Brain pericyte (primary cell): ENCODE measurements around the gene PTDSS2.
"Not testable (repeated sequence)": the region's sequence is repeated elsewhere in the genome, so short reads cannot be mapped to it uniquely, and the experiment has no call there.

Experiments used
- DNase-seq: peaks from one replicate; pipeline ENCODE4 v3.0.0-alpha.2; 2012; ENCODE audit warnings: low read depth, low spot score

The PTDSS2 gene

DNA sequence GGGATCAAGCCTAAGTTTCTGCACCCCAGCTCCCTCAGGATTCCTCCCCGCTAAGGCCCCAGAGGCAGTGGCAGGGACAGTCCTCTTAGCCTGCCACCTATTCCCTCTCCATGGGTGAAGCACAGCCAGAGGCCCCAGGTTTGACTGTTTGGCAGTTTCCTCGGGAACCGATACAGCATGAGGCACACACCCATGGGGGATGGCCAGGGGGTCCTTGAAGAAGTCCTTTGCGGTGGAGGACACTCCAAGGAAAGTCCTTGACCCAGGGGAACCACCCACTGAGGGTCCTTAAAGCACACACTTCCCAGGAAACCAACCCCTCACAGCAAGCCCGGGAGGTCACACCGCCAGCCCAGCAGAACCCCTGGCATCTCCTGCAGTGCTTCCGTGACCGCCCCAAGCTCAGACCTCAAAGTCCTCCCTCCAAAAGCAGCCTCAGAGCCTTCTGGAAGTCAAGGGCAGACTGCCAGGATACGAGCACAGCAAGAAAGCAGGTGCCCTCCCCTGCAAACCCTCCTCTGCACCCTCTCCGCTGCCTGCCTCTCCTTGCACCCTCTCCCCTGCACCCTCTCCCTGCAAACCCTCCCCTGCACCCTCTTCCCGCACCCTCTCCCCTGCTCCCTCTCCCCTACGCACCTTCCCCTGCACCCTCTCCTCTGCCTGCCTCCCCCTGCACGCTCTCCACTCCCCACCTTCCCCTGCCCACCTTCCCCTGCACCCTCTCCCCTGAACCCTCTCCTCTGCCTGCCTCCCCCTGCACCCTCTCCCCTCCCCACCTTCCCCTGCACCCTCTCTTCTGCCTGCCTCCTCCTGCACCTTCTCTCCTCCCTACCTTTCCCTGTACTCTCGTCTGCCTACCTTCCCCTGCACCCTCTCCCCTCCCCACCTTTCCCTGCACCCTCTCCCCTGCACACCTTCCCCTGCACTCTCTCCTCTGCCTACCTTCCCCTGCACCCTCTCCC lies 36.7 kb upstream of the PTDSS2 start:
- no peak for DNase-seq

DNA sequence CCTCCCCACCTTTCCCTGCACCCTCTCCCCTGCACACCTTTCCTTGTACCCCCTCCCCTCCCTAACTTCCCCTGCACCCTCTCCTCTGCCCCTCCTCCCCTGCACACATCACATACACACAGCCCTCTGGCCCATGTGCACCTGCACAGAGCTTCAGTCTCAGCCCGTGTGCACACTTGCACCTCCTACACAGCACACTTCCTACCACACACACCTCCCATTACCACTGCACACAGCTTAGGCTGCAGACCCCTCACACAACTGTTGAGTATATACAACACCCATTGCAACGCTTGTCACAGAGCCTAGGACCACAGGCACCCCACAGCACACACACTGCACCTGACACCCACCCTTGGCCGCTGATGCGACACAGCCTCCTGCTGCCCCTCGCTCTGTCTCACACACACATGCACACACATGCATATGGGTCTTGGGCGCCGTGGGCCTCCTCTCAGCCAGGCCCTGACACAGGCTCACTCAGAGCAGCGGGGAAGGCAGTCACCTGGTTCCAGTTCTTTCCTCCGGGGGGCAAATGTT lies 35.7 kb upstream of the PTDSS2 start:
- DNase-seq, result no peak

DNA sequence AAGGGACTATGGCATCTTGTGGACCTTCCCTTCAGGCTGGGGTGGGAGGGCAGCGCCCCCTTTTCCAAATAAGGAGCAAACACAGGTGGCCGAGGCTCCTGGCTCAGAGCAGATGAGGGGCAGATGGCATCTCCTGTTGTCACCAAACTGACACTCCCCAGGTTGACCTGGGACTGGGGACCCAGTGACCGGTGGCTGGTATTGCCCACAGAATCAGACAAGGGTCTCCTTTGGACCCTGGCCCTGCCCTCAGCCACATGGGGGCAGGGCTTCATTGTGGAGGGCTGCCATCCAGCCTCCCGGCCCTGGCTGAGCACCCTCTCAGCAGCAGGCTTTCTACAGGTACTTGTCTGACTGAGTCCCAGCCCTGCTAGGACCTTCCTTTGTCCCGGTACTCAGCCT lies 34.4 kb upstream of the PTDSS2 start:
- no peak for DNase-seq

DNA sequence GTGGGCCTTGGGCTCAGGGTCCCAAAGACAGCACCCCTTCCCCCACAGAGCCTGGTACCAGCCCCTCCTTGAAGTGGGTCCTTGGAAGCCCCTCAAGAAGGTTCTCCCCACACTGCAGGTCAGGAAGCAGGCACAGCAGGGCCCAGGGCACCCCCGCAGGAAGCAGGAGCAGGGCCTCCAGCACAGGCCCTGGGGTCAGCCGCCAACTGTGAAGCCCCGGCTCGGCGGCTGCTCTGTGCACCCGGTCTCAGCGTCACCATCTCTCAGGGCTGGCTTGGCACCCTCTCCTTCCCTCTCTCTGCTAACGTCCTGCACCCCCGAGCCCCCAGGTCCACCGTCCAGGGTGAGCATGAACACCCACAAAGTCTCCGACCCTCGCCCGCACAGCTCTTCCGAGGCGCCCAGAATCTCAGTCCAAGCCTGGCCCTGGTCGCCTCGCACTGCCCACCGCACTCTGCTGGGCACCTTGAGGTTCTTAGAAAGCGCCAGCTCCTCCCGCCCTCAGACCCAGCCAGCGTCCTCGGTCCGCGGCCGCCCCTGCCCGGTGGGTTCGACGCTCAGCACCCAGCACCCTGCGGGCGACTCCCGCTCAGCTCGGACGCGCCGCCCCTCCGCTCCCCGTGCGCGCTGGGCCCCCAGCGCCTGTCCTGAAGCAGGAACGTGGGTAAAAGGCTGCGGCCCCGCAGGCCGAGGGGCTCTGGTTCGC lies 33.9 kb upstream of the PTDSS2 start:
- DNase-seq, result no peak

DNA sequence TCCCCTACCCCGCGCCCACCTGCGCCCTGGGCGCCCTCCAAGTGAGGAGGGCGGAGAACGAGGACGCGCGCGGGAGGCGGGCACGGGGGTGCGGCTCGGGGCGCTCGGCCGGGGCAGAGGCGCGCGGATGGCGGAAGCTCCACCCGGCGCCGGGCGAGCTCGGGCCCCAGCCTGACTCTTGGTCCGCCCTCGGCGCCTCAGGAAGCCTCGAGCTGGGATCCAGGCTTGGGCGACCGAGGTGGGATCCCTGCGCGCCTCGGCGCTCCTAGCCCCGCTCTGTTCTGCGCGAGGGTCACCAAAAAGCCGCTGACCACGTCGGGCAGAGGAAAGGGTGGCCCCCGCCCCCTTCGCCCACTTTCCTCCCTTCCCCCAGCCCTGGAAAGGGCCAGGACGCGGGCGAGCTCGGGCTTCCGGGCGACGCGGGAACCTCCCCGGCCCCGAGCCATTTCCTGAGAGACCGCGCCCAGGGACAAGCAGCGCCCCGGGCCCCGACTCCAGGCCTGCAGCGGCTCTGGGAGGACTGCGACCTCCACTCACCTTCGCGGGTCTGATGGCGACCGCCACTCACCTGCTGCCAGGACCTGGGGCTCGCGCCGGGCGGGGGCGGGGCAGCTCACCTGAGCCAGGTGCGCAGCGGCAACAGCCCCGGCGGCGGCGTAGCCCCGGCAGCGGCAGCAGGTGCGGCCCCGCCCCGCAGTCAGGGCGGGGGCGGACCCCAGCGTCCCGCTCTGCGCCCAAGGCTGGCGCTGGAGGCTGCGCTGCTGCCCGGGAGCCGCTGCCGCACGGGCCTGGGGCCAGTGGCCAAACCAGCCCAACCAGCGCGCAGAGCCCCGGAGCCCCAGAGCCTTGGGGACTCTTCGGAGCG lies 33.1 kb upstream of the PTDSS2 start:
- no peak for DNase-seq

DNA sequence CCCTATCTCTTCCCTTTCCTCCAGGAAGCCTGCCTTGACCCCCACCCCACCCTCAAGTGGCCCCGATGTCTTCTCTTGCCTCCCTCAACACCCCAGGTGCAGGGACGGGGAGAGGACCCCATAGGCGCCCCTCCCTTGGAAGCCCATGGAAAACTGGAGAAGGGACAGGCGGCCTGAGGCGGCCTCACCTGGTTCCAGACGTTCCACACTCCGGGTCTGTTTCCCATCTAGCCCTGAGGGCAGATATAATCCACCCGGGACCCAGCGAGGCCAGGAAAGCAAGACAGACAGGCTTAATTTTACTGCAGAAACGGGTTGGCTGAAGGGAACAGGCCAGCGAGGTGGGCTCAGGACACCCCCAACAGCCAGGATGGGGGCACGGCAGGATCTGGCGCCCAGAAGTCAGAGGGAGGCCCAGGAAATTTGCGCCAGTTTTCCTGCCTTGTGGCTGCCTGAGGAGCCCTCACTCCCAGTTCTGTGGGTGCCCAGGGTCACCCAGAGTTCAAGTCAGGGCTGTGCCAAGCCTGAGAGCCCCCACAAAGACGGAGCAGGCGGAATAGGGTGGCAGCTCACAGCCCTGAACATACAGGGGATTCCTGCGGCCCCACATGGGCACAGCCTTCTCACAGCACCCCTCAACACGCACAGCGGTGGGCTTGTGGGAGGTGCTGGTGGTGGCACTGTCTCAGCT lies 32.3 kb upstream of the PTDSS2 start:
- no peak for DNase-seq

DNA sequence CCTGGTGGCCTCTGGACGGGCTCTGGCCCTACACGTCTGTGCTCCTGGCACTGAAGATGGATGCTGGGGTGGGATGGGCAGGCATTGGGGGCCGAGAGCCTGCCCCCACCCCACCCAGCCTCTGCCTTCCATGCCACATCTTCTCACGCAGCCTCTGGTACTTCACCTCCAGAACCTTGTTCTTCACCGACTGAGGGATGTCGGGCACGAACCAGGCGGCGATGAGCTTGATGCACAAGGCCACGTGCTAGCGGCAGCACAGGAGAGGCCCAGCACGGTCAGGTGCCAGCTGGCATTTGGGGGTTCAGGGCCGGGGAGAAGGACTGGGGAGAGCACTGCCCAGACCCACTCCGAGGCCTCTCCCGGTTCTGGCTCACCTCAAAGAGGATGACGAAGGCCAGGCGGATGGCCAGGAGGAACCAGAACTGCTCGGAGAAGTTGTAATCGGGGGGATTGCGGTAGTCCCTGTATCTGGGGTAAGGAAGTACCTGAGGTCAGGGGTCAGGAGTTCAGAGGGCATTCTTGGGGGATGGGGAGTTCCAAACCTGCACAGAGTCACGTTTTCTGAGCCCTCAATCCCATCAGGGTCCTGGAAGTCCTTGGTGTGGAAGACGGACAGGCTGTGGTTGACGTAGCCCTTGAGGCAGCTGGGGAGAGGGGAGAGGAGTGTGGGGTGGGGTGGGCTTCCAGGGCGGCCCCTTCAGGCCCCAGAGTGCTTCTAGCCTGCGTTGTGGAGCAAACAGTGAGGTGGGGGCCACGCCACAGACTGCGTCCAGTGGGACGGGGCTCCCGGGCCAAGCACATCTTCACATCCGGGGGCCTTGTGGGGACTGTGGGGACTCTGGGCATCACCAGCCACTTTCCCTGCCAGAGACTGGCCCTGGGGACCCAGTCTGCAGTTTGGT lies 31.5 kb upstream of the PTDSS2 start:
- no peak for DNase-seq

DNA sequence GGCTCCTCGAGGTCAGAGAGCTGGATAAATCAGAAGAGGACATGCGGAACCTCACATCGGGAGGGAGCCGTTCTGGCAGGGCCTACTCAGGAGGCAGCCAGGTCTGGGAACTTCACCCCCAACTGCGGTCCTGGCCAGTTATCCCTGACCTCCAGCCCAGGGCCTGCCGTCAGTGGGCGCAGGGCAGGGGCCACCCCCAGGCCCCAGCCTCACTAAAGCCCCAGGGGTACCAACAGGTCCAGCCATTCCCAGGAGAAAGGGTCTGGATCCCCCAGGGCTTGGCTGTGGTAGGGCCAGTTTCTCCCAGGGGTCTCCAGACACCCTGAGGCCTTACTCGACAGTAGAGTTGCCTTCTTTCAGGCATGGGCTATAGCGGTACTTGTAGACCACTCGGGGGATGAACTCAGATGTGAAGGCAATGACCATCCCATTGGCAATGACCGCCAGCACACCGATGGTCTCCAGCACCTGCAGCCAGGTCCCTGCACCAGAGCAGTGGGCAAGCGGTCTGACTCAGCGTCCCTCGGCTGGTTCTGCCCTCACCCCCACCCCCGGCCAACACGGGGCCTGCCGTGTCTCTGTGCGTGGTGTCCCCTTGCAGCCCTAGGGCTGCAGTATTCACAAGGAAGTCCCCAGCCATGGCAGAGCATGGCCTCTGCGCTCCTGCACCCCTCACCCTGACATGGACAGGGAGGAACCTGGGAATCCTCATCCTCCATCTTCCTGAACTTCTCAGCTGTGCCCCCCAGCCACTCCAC lies 30.7 kb upstream of the PTDSS2 start:
- no peak for DNase-seq

DNA sequence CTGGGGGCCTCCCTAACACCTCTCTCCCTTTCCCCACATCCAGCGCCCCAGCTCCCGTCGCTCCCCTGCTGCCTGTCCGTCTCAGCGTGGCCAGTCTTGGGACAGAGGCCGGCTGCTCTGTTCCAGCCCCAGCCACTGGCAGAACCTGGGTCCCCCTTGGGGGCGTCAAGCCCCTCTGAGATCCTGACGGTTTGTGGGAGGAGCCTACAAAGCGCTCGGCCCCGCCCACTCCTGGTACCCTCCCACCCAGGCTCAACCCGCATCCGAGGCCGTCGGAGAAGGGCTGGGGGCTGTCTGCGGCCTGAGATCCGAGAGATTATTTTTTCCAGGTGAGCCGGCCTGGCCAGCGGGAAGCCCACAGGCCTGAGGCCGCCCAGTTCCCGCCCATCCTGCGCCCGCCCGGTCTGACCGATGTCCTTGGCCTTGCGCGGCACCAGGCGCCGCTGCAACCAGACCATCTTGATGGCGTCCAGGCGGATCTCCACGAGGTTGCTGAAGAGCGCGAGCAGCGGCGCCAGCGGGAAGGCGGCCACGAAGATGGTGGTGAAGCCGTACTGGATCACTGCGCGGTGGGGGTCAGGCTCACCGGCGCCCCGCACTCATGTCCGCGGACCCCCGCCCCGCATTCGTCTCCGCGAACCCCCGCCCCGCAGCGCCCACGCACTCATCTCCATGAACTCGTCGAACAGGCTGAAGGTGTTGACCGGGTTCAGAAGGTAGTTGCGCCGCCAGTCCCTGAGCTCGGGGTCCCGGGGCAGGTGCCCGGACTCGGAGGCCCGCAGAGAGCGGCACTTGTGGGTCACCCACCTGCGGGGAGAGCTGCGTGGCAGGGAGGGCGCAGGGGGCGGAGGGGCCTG lies 29.8 kb upstream of the PTDSS2 start:
- DNase-seq, result no peak

DNA sequence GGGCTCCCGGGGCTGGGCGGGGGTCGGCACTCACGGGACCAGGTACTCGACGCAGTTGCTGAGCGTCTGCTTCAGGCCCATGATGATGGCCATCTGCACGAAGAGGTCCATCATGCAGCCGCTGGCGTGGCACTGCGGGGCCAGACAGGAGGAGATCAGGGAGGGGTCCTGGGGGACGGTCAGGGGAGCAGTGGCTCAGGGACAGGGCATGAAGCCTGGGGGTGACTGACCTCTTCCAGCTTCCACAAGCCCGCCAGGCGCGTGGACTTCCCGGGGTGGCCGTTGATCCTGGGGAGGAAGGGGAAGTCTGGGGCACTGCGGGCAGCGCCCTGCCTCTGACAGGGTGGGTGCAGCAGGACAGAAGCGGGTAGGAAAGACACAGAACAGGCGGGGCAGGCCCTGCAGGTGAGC lies 29.2 kb upstream of the PTDSS2 start:
- DNase-seq, result no peak

DNA sequence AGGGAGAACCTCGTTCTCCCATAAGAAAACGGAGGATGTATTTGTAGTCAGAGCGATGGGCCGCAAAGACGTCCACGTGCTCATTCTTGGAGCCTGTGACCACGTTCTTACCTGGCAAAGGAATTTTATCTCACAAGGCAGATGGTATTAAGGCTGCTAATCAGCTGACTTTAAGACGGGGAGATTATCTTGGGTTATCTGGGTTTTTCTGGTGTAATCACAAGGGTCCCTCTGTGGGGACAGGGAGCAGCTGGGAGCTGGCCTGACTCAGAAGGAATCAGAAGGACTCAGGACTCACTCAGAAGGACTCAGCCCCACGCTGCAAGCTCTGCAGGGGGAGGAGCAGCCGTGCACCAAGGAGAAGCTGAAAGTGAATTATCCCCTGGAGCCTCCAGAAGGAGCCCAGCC lies 27.8 kb upstream of the PTDSS2 start:
- no peak for DNase-seq

DNA sequence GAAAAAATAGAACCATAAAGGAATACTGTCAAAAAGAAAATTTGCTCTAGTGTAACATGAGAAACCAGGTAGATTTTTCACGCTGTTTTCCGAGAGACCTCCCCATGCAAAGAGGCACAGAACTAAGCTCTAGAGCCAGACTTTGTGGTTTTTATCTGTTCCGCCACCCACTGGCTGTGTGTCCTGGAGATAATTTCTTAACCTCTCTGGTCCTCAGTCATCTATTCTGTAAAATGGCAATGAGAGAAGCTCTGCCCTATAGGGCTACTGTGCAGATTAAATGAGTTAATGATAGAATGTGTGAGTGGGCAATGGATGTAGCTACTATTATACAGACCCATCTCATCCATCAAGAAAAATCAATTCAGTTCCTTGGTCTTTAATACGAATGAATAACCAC lies 25.8 kb upstream of the PTDSS2 start:
- no peak for DNase-seq

DNA sequence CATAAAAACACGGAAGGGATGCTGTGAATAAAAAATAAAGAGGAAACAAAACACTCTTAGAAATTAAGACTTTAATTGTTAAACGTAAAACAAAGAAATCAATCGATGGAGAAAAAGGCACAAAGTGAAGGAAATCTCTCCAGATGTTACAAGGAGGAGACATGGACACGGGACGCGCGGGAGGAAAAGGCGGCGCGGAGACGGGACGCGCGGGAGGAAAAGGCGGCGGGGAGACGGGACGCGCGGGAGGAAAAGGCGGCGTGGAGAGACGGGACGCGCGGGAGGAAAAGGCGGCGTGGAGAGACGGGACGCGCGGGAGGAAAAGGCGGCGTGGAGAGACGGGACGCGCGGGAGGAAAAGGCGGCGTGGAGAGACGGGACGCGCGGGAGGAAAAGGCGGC lies 25.3 kb upstream of the PTDSS2 start:
- DNase-seq, result not testable (repeated sequence)

DNA sequence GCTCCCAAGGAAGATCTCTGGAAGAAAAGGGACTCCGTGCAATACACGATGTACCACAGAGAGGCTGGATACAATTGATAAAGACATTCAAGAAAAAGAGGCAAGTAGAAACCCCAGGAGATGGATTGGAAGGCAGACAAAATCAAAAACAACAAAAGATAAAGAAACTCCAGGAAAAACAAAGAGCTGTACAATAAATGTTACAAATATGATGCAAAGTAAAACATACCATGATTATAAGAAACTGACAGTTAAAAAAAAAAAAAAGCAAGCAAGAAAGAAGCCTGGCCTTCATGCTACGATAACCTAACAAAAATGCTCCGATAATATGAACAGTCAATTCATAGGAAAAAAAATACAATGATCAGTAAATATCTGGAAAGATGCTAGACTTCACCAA lies 24.8 kb upstream of the PTDSS2 start:
- DNase-seq, result no peak

DNA sequence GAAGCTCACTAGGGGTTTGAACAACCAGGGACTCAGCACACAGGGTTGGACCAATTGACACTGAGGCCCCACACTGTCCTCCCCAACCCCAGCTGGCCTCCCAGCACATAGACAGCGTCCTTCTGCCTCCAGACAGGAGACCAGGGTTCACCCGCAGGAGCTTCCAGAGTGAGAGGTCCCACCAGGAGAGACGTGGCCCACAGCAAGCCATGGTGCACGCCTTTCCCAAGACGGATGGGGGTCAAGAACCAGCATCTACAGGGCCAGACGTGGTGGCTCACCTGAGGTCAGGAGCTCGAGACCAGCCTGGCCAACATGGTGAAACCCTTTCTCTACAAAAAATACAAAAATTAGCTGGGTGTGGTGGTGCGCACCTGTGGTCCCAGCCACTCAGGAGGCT lies 23.2 kb upstream of the PTDSS2 start:
- DNase-seq, result no peak

DNA sequence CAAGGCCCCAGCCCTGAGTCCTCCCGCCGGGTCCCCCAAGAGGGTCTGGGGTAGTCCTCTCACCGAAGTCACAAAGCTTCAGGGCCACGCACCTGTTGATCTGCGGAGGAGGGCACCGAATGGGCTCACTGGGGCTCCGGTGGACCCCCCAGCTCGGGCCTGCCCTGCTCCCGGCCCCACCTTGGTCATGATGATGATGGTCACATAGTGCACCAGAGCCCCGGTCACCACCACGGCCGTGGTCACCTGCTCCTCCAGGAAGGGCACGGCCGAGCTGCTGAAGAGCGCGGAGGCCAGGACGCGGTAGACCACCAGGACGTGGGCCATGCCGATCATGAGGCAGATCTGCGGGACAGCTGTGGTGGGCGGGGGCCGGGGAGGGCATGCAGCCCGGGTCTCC lies 21.8 kb upstream of the PTDSS2 start:
- no peak for DNase-seq

DNA sequence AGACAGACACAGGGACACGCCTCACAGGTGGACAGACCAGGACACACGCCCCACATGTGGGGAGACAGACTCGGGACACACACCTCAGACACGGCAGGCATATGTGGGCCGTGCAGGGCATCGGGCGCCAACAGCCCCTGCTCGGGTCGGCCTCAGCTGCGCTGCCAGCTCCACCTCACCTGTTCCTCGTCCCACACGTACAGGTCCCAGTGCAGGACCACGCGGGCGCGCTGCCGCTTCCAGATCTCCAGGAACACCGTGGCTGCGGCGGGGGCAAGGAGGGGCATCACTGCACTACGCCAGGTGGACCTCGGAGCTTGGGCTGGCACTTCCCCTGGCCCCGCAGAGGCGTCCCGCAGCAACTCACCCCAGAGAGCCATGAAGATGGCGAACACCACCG lies 20.7 kb upstream of the PTDSS2 start:
- no peak for DNase-seq

DNA sequence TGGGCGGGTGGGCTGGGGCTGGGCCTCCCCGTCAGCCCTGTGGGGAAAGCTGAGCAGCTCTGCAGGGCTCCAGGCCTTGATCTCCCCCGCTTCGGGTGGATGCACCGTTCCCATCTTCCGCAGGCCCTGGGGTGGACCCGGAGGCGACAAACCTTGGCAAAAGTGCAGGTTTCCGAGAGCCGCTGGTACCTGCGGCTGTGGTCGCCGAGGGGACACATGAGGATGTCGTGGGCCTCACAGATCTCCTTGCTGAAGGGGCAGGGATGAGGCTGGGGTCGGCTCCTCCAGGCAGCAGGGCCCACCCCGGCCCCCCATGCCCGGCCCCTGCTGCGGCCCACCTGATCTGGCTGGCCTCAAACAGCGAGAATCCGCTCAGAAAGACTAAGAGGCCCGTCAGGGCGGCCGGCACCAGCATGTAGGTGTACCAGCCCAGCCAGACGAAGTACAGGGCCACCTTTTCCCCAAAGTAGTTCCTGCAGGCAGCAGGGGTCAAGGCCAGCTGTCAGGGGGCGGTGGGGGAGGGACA lies 20.1 kb upstream of the PTDSS2 start:
- DNase-seq, result no peak
